Activated CD4-positive, alpha-beta T cell treated with anti-CD3 and anti-CD28 coated beads, Interleukin-2, amount 10 ng/mL, durations not matched to agents 7 days and 5 days (primary cell): ENCODE results near the gene KCNJ14. TPM values are rescaled to one million over a fixed set of nuclear protein-coding genes. Genes with fewer than 3 reads are reported as not detected.
A peak's percentile ranks its signal among the peaks of the same experiment; 100 is the strongest.

Experiments used
- CTCF ChIA-PET: fragments of 350-600 bp; sonication (Branson Sonifier 250); formaldehyde crosslinking; loops from one replicate; lab custom pipeline; 2021; ENCODE audit warnings: antibody characterized with exemption; lab: Charles Lee
- POLR2A ChIA-PET: fragments of 350-600 bp; sonication (Branson Sonifier 250); formaldehyde crosslinking; loops from one replicate; lab custom pipeline; 2021; ENCODE audit warnings: antibody characterized with exemption; lab: Charles Lee
- DNase-seq: peaks from one replicate; pipeline ENCODE4 v3.0.0-alpha.2; 2020
- H3K27ac Mint-ChIP-seq: one replicate; pipeline ENCODE4 v1.8.0; 2021; ENCODE audit warnings: mild to moderate bottlenecking, moderate library complexity, mixed read lengths
- H3K27me3 Mint-ChIP-seq: one replicate; pipeline ENCODE4 v1.8.0; 2021; ENCODE audit warnings: mixed read lengths
- H3K36me3 Mint-ChIP-seq: one replicate; pipeline ENCODE4 v1.8.0; 2021; ENCODE audit warnings: low read depth, mixed read lengths
- H3K4me1 Mint-ChIP-seq: one replicate; pipeline ENCODE4 v1.8.0; 2021; ENCODE audit warnings: mixed read lengths
- H3K4me3 Mint-ChIP-seq: one replicate; pipeline ENCODE4 v1.8.0; 2021; ENCODE audit warnings: mild to moderate bottlenecking, moderate library complexity, mixed read lengths
- H3K9me3 Mint-ChIP-seq: one replicate; pipeline ENCODE4 v1.8.0; 2021; ENCODE audit warnings: mixed read lengths
- total RNA-seq, 2 experiments: library from RNA; stranded (reverse); gene quantifications; one replicate each; pipeline ENCODE4 v1.2.3, GENCODE V29; 2021

The KCNJ14 gene
- total RNA-seq, 2 experiments from 2014 or later = 0.87 to 1.0 TPM

GRCh38 chr19:48477067-48477685 is 21.8 kb downstream of the KCNJ14 start:
- CTCF ChIA-PET = interaction anchor here (0.6 kb wide), 1 partner anchor 258 kb away, joined by 4 read pairs; no protein-coding TSS in a partner anchor
- H3K4me1 Mint-ChIP-seq = peaks cover 26% of the 10 kb centered on the region
- peaks cover 28% of the 10 kb centered on the region for H3K36me3 Mint-ChIP-seq
- no peaks in the 10 kb centered on the region for H3K27me3 Mint-ChIP-seq
- DNase-seq = no peak
- POLR2A ChIA-PET = no interaction called here
- H3K9me3 Mint-ChIP-seq = no peaks in the 10 kb centered on the region
- no peak overlapping the region for H3K4me3 Mint-ChIP-seq
- no peak overlapping the region for H3K27ac Mint-ChIP-seq

DNA sequence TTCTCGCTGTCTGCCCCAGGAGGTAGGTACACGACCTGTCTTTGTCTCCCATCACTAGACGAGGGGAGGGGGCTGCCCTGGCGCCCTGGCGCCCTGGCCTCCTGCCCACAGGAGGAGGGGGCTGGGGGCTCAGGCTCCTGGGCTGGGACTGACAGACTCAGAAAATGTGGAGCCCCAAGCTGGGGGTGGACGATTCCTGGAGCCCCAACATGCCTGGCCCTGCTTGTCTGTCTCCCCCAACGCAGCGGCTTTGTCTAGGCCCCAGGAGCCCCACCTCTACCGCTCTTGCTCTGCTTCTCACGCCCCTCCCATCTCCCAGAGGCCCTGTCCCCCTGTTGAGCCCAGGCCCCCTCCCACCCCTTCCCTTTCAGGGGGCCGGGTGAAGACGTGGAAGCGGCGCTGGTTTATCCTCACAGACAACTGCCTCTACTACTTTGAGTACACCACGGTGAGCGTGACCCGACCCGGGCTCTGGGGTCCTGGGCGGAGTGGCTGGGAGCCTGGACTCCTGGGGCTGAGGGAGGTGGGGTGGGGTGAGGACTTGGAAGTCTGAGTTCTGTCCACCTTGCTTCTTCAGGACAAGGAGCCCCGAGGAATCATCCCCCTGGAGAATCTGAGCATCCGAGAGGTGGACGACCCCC is 22.4 kb downstream of the KCNJ14 start:
- Mint-ChIP-seq H3K9me3 (no peaks in the 10 kb centered on the region), H3K27ac (no peak overlapping the region), H3K36me3 (peaks cover 24% of the 10 kb centered on the region), H3K27me3 (no peaks in the 10 kb centered on the region), H3K4me1 (peaks cover 29% of the 10 kb centered on the region), H3K4me3 (no peak overlapping the region)
- CTCF ChIA-PET = no interaction called here
- POLR2A ChIA-PET = no interaction called here
- no peak for DNase-seq

DNA sequence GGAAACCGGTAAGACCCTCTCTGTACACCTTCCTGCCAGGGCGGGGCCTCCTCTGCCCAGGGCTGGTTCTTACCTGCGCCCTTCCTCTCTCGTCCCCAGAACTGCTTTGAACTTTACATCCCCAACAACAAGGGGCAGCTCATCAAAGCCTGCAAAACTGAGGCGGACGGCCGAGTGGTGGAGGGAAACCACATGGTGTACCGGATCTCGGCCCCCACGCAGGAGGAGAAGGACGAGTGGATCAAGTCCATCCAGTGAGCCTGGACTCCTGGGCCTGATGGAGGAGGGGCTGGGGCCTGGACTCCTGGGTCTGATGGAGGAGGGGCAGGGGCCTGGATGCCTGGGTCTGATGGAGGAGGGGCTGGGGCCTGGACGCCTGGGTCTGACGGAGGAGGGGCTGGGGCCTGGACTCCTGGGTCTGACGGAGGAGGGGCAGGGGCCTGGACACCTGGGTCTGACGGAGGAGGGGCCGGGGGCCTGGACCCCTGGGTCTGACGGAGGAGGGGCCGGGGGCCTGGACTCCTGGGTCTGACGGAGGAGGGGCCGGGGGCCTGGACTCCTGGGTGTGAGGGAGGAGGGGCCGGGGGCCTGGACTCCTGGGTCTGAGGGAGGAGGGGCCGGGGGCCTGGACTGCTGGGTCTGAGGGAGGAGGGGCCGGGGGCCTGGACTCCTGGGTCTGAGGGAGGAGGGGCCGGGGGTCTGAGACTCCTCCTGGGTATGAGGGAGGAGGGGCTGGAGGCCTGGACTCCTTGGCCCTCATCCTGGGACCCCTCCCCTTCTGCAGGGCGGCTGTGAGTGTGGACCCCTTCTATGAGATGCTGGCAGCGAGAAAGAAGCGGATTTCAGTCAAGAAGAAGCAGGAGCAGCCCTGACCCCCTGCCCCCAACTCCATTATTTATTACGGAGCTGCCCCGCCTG is 23.2 kb downstream of the KCNJ14 start:
- peaks cover 19% of the 10 kb centered on the region for H3K36me3 Mint-ChIP-seq
- H3K27me3 Mint-ChIP-seq = no peaks in the 10 kb centered on the region
- ChIA-PET CTCF (interaction anchor here (0.7 to 3.1 kb wide), 2 partner anchors 12 to 332 kb away, joined by 3 to 24 read pairs; no protein-coding TSS in a partner anchor), POLR2A (interaction anchor here (1.6 kb wide), 1 partner anchor 9 kb away, joined by 4 read pairs; no protein-coding TSS in a partner anchor)
- peaks cover 29% of the 10 kb centered on the region for H3K4me1 Mint-ChIP-seq
- H3K27ac Mint-ChIP-seq = no peak overlapping the region
- no peaks in the 10 kb centered on the region for H3K9me3 Mint-ChIP-seq
- no peak overlapping the region for H3K4me3 Mint-ChIP-seq
- DNase-seq = no peak

- ChIA-PET POLR2A (interaction anchor here (1.6 kb wide), 1 partner anchor 10 kb away, joined by 4 read pairs; no protein-coding TSS in a partner anchor), CTCF (interaction anchor here (0.5 to 3.1 kb wide), 3 partner anchors 9 to 14 kb away, joined by 3 to 24 read pairs (median 5); no protein-coding TSS in a partner anchor)
- H3K27me3 Mint-ChIP-seq = no peaks in the 10 kb centered on the region
- peak overlapping the region; percentile 31 for H3K4me3 Mint-ChIP-seq
- H3K9me3 Mint-ChIP-seq = no peaks in the 10 kb centered on the region
- peak overlapping the region; percentile 80 for H3K27ac Mint-ChIP-seq
- H3K4me1 Mint-ChIP-seq = peaks cover 27% of the 10 kb centered on the region
- no peak for DNase-seq
- peaks cover 16% of the 10 kb centered on the region for H3K36me3 Mint-ChIP-seq
Measured at GRCh38 chr19:48479686-48480085, 24.3 kb downstream of the KCNJ14 start.

GRCh38 chr19:48480183-48480557 is 24.8 kb downstream of the KCNJ14 start:
- Mint-ChIP-seq H3K4me3 (peak overlapping the region; percentile 67), H3K27me3 (no peaks in the 10 kb centered on the region), H3K36me3 (peaks cover 16% of the 10 kb centered on the region), H3K27ac (peak overlapping the region; percentile 91), H3K9me3 (no peaks in the 10 kb centered on the region), H3K4me1 (peaks cover 27% of the 10 kb centered on the region)
- DNase-seq = peak; percentile 43
- CTCF ChIA-PET = interaction anchor here (0.5 to 3.1 kb wide), 3 partner anchors 10 to 13 kb away, joined by 3 to 24 read pairs (median 5); no protein-coding TSS in a partner anchor
- POLR2A ChIA-PET = interaction anchor here (1.6 kb wide), 1 partner anchor 10 kb away, joined by 4 read pairs; no protein-coding TSS in a partner anchor

- POLR2A ChIA-PET = interaction anchor here (1.6 kb wide), 1 partner anchor 11 kb away, joined by 4 read pairs; no protein-coding TSS in a partner anchor
- Mint-ChIP-seq H3K27ac (peak overlapping the region; percentile 91), H3K4me1 (peaks cover 27% of the 10 kb centered on the region), H3K27me3 (no peaks in the 10 kb centered on the region), H3K4me3 (peak overlapping the region; percentile 67), H3K36me3 (peaks cover 12% of the 10 kb centered on the region), H3K9me3 (no peaks in the 10 kb centered on the region)
- DNase-seq = peak; percentile 75
- CTCF ChIA-PET = interaction anchor here (1.3 to 3.1 kb wide), 2 partner anchors 10 kb away, joined by 5 to 24 read pairs; no protein-coding TSS in a partner anchor
Measured at GRCh38 chr19:48480558-48481500, 25.5 kb downstream of the KCNJ14 start.

GRCh38 chr19:48481846-48482639 is 26.7 kb downstream of the KCNJ14 start:
- Mint-ChIP-seq H3K4me1 (peaks cover 27% of the 10 kb centered on the region), H3K27ac (peak overlapping the region; percentile 64), H3K9me3 (no peaks in the 10 kb centered on the region), H3K36me3 (peaks cover 12% of the 10 kb centered on the region), H3K4me3 (no peak overlapping the region), H3K27me3 (no peaks in the 10 kb centered on the region)
- CTCF ChIA-PET = interaction anchor here (3.1 kb wide), 1 partner anchor 9 kb away, joined by 24 read pairs; no protein-coding TSS in a partner anchor
- no peak for DNase-seq
- POLR2A ChIA-PET = no interaction called here

GRCh38 chr19:48483301-48483700 is 27.9 kb downstream of the KCNJ14 start:
- Mint-ChIP-seq H3K4me1 (peaks cover 27% of the 10 kb centered on the region), H3K9me3 (no peaks in the 10 kb centered on the region), H3K27me3 (no peaks in the 10 kb centered on the region), H3K27ac (peak overlapping the region; percentile 54), H3K36me3 (peaks cover 11% of the 10 kb centered on the region), H3K4me3 (no peak overlapping the region)
- CTCF ChIA-PET = interaction anchor here (1.1 kb wide), 1 partner anchor 9 kb away, joined by 3 read pairs; no protein-coding TSS in a partner anchor
- POLR2A ChIA-PET = no interaction called here
- no peak for DNase-seq

DNA sequence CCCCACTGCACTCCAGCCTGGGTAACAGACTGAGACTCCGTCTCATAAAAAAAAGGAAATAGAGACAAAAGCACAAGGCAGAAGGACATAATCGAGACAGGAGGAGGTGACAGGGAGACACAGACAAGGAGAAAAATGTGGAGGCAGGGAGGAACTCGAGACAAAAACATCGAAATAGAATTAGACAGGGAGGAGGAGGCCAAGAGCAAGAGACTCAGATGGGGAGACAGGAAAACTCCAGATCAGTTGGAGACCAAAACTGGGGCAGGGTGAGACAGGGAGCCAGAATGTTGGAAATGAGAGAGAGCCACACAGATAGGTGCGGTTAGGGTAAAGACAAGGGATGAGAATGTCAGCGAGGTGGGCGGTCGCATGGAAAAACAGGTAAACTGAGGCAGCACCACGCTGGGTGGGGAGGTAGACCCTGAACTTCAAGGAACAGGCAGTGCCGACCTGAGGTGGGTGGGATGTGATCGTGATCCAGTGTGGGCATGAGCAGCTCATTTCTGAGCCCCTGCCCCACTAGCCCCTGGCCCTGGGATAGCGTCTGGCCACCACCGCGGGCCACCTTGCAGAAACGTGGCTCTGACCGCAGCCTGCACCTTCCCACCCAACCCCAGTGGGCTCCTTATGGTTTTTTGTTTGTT is 29.0 kb downstream of the KCNJ14 start:
- Mint-ChIP-seq H3K36me3 (peaks cover 8% of the 10 kb centered on the region), H3K9me3 (no peaks in the 10 kb centered on the region), H3K4me3 (no peak overlapping the region), H3K27me3 (no peaks in the 10 kb centered on the region), H3K27ac (no peak overlapping the region), H3K4me1 (peaks cover 27% of the 10 kb centered on the region)
- ChIA-PET CTCF (interaction anchor here (0.6 kb wide), 1 partner anchor 218 kb away, joined by 5 read pairs; no protein-coding TSS in a partner anchor), POLR2A (no interaction called here)
- no peak for DNase-seq

DNA sequence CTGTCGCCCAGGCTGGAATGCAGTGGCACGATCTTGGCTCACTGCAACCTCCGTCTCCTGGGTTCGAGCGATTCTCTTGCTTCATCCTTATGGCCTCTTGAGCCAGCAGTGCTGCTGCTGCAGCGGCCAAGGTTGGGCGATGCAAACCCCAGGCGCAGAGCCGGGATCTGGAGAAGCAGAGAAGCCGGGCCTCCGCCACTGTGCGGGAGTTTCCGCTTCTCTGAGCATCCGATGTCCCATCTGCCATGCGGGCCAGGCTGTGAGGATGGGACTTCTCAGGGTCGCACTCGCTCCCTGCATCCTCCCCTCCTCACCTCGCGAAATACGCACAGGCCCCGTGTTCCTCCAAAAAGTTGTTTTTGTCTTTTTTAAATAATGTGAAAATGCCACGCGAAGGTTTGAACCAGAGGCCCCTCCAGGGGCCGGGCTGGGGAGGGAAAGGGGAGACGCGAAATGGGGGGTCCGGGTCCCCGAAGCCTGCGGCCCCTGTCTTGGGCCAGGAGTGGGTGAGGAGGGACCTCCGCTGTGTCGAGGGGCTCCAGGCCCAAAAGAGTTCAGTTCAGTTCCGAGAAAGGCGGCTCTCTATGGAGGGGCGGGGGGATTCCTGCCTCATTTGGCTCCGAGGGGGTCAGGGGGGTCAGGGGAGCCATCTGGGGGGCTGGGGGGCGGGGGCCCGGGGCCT is 29.7 kb downstream of the KCNJ14 start:
- Mint-ChIP-seq H3K4me3 (no peak overlapping the region), H3K9me3 (no peaks in the 10 kb centered on the region), H3K27me3 (peaks cover 6% of the 10 kb centered on the region), H3K27ac (no peak overlapping the region), H3K4me1 (peaks cover 26% of the 10 kb centered on the region), H3K36me3 (peaks cover 3% of the 10 kb centered on the region)
- ChIA-PET CTCF (no interaction called here), POLR2A (no interaction called here)
- no peak for DNase-seq
